SK-N-SH (cell line): Measurements from ENCODE around the gene BAIAP2. TPM values are rescaled to one million over a fixed set of nuclear protein-coding genes. Genes with fewer than 3 reads are reported as not detected.

Experiments used
- CTCF ChIA-PET: fragments of 300-600, 350-600 bp; formaldehyde crosslinking; extraction: SDS; loops from one replicate; lab custom pipeline; 2021; lab: Yijun Ruan, JAX
- POLR2A ChIA-PET: fragments of 350-600 bp; sonication (Branson Sonifier 250); formaldehyde crosslinking; extraction: SDS; loops from one replicate; lab custom pipeline; 2020; ENCODE audit warnings: antibody characterized with exemption, inconsistent platforms; lab: Yijun Ruan, JAX
- DNase-seq: peaks from one replicate; pipeline ENCODE4 v3.0.0; 2012
- H2AFZ ChIP-seq: fragments of 200-600 bp; sonication (generic); 2 replicates; pipeline ENCODE4 v1.8.1; 2016; ENCODE audit warnings: antibody characterized with exemption, mild to moderate bottlenecking, low read depth
- H3F3A ChIP-seq: fragments of 200-600 bp; sonication (generic); replicated peaks from 2 replicates; pipeline ENCODE3; 2016; ENCODE audit warnings: antibody characterized with exemption, mild to moderate bottlenecking; ENCODE audit not compliant: insufficient read depth
- H3K27ac ChIP-seq, 2 experiments: fragments of 200-500 bp in 1 of 2; fragments of 200-600 bp in 1 of 2; sonication (Bioruptor generic) in 1 of 2; sonication (generic), shearing (Covaris generic) in 1 of 2; 2 replicates each; pipeline versions ENCODE4 v1.5.1 to v1.6.1; 2014 to 2016; ENCODE audit warnings: low read depth in 2 of 2, inconsistent platforms in 1 of 2, low read length in 1 of 2, mild to moderate bottlenecking in 1 of 2, mixed read lengths in 1 of 2
- H3K27me3 ChIP-seq: fragments of 200-600 bp; sonication (generic), shearing (Covaris generic); 2 replicates; pipeline ENCODE4 v1.6.1; 2016; ENCODE audit warnings: mixed run types; ENCODE audit not compliant: insufficient read depth
- H3K36me3 ChIP-seq, 2 experiments: fragments of 200-500 bp in 1 of 2; fragments of 200-600 bp in 1 of 2; sonication (Bioruptor generic) in 1 of 2; sonication (generic) in 1 of 2; replicated peaks in 1 of 2; 2 replicates each; pipeline versions ENCODE3 to v1.5.1; 2014 to 2016; ENCODE audit warnings: low read length in 1 of 2, mild to moderate bottlenecking in 1 of 2; ENCODE audit not compliant: insufficient read depth in 2 of 2, control insufficient read depth in 1 of 2
- H3K4me1 ChIP-seq, 2 experiments: fragments of 200-500 bp in 1 of 2; fragments of 200-600 bp in 1 of 2; sonication (Bioruptor generic) in 1 of 2; sonication (generic), shearing (Covaris generic) in 1 of 2; 2 replicates each; pipeline versions ENCODE4 v1.5.1 to v1.6.1; 2014 to 2016; ENCODE audit warnings: low read depth in 1 of 2, low read length in 1 of 2, mixed run types in 1 of 2; ENCODE audit not compliant: insufficient read depth in 2 of 2, control insufficient read depth in 1 of 2
- H3K4me2 ChIP-seq: fragments of 200-600 bp; sonication (generic), shearing (Covaris generic); 2 replicates; pipeline ENCODE4 v1.6.1; 2017; ENCODE audit warnings: mixed run types
- H3K4me3 ChIP-seq, 2 experiments: fragments of 200-500 bp in 1 of 2; fragments of 200-600 bp in 1 of 2; sonication (Bioruptor generic) in 1 of 2; sonication (generic), shearing (Covaris generic) in 1 of 2; 2 replicates each; pipeline versions ENCODE4 v1.5.1 to v1.8.1; 2014 to 2016; ENCODE audit warnings: low read depth in 2 of 2, inconsistent platforms in 1 of 2, low read length in 1 of 2, mild to moderate bottlenecking in 1 of 2, mixed read lengths in 1 of 2, moderate library complexity in 1 of 2
- H3K79me2 ChIP-seq: fragments of 200-600 bp; sonication (generic); 2 replicates; pipeline ENCODE4 v1.8.1; 2017; ENCODE audit warnings: mild to moderate bottlenecking; ENCODE audit not compliant: insufficient read depth
- H3K9ac ChIP-seq: fragments of 200-600 bp; sonication (generic); 2 replicates; pipeline ENCODE4 v1.6.1; 2017; ENCODE audit warnings: mixed run types
- H3K9me2 ChIP-seq: fragments of 200-600 bp; sonication (generic); 2 replicates; pipeline ENCODE4 v1.6.1; 2017; ENCODE audit warnings: mixed run types
- H3K9me3 ChIP-seq: fragments of 200-600 bp; sonication (generic); 2 replicates; pipeline ENCODE4 v1.6.1; 2017; ENCODE audit warnings: mixed run types, mild to moderate bottlenecking, moderate library complexity
- H4K20me1 ChIP-seq: fragments of 200-600 bp; sonication (generic); 2 replicates; pipeline ENCODE4 v1.6.1; 2017; ENCODE audit warnings: mild to moderate bottlenecking, mixed run types; ENCODE audit not compliant: insufficient read depth
- CTCF ChIP-seq: fragments of 200-600 bp; sonication (generic); IDR thresholded peaks from 2 replicates; pipeline ENCODE4 v1.6.1; 2017; ENCODE audit warnings: antibody characterized with exemption, mild to moderate bottlenecking, moderate library complexity
- ELF1 ChIP-seq: IDR thresholded peaks from 2 replicates; pipeline ENCODE4 v1.4.0; 2012
- EP300 ChIP-seq, 2 experiments: IDR thresholded peaks; 2 replicates each; pipeline versions ENCODE4 v1.4.0 to v1.6.1; 2012; ENCODE audit warnings: borderline replicate concordance in 1 of 2, low read depth in 1 of 2, low read length in 1 of 2
- EZH2phosphoT487 ChIP-seq: fragments of 200-600 bp; sonication (generic); IDR thresholded peaks from 2 replicates; pipeline ENCODE4 v1.6.1; 2017; ENCODE audit warnings: low read depth, mixed run types, mild to moderate bottlenecking, antibody characterized with exemption, moderate library complexity, borderline replicate concordance
- FOXJ3 ChIP-seq: sonication (generic); formaldehyde crosslinking; IDR thresholded peaks from 2 replicates; pipeline ENCODE4 v1.5.1; 2020; ENCODE audit warnings: mild to moderate bottlenecking, missing genetic modification reagents
- FOXM1 ChIP-seq: IDR thresholded peaks from 2 replicates; pipeline ENCODE4 v1.4.0; 2012; ENCODE audit warnings: low read depth, mild to moderate bottlenecking
- GABPA ChIP-seq: IDR thresholded peaks from 2 replicates; pipeline ENCODE4 v1.4.0; 2012; ENCODE audit warnings: low read depth, mild to moderate bottlenecking
- GATA2 ChIP-seq: sonication (generic); formaldehyde crosslinking; IDR thresholded peaks from 2 replicates; pipeline ENCODE4 v1.5.0; 2020; ENCODE audit warnings: mild to moderate bottlenecking, missing genetic modification reagents
- JUND ChIP-seq: IDR thresholded peaks from 2 replicates; pipeline ENCODE4 v1.4.0; 2012
- MEF2A ChIP-seq: IDR thresholded peaks from 2 replicates; pipeline ENCODE4 v1.4.0; 2012; ENCODE audit warnings: low read depth, borderline replicate concordance
- MXI1 ChIP-seq: IDR thresholded peaks from 2 replicates; pipeline ENCODE4 v1.6.1; 2012; ENCODE audit warnings: mild to moderate bottlenecking, low read depth, low read length, improper control_type of control experiment
- NFIC ChIP-seq: IDR thresholded peaks from 2 replicates; pipeline ENCODE4 v1.4.0; 2012; ENCODE audit warnings: borderline replicate concordance
- NRF1 ChIP-seq: IDR thresholded peaks from 2 replicates; pipeline ENCODE4 v1.6.1; 2012; ENCODE audit warnings: low read depth, mild to moderate bottlenecking, low read length
- RFX5 ChIP-seq: IDR thresholded peaks from 2 replicates; pipeline ENCODE4 v1.6.1; 2012; ENCODE audit warnings: mild to moderate bottlenecking, improper control_type of control experiment, low read length
- SMC3 ChIP-seq: IDR thresholded peaks from 2 replicates; pipeline ENCODE4 v1.6.1; 2012; ENCODE audit warnings: low read depth, low read length, improper control_type of control experiment
- TAF1 ChIP-seq: IDR thresholded peaks from 2 replicates; pipeline ENCODE4 v1.6.1; 2012; ENCODE audit warnings: low read depth, mild to moderate bottlenecking, low read length, moderate library complexity, borderline replicate concordance
- TEAD4 ChIP-seq: IDR thresholded peaks from 2 replicates; pipeline ENCODE4 v1.4.0; 2012; ENCODE audit warnings: mild to moderate bottlenecking, borderline replicate concordance; ENCODE audit not compliant: insufficient read depth
- YY1 ChIP-seq: IDR thresholded peaks from 2 replicates; pipeline ENCODE4 v1.4.0; 2012; ENCODE audit warnings: low read depth, mild to moderate bottlenecking
- WGBS: methylation state at CpG from one replicate; pipeline ENCODE4 v1.1.6; 2017; ENCODE audit warnings: low lambda C conversion rate; 5-methylcytosine and 5-hydroxymethylcytosine counted together
- polyA plus RNA-seq, 3 experiments: library from polyadenylated mRNA; depleted of rRNA; stranded (reverse); fragments of >200 nt; gene quantifications; 2 replicates each; pipeline ENCODE4 v1.2.3, GENCODE V29; 2012

The BAIAP2 gene
- polyA plus RNA-seq, 1 of the 3 experiments (the other 2 are of a cell fraction) = 19.8 TPM

- 5% methylated on average over 11 of the region's 49 CpGs for WGBS
- H3K9ac ChIP-seq = peak overlapping the region; percentile 68
Observed at GRCh38 chr17:81034168-81034777, 678 bp upstream of the BAIAP2 start.

GRCh38 chr17:81035521-81036196 lies 708 bp downstream of the BAIAP2 start:
- TF ChIP-seq EP300 (IDR thresholded peaks at IDR 0.05; ENCODE audit: borderline replicate concordance in 1 of 2, low read depth in 1 of 2, low read length in 1 of 2) (no peak), SMC3 (no peak), MXI1 (peak; percentile 66)
- TF ChIP-seq, all 33 proteins: peak for 1
- H4K20me1 ChIP-seq = peaks cover 41% of the 10 kb centered on the region
- peak overlapping the region; percentile 83 for H3K4me2 ChIP-seq
- no peak overlapping the region for H2AFZ ChIP-seq
- no peak for DNase-seq
- peaks cover 32% of the 10 kb centered on the region for H3K79me2 ChIP-seq
- peak overlapping the region in 1 of 2 experiments; percentile 75; a peak in 1 of 4 replicates for H3K27ac ChIP-seq
- H3K9me3 ChIP-seq = no peaks in the 10 kb centered on the region
- POLR2A ChIA-PET = interaction anchor here (0.8 to 1.4 kb wide), 2 partner anchors 10 to 40 kb away, joined by 3 to 4 read pairs; no protein-coding TSS in a partner anchor
- H3K36me3 ChIP-seq = peaks cover 0 to 10% of the 10 kb centered on the region in 2 experiments
- H3K9ac ChIP-seq = peak overlapping the region; percentile 53; the same call in 1 of the 2 replicates
- 57% methylated on average over 32 of the region's 66 CpGs for WGBS
- no peaks in the 10 kb centered on the region for H3K9me2 ChIP-seq
- H3F3A ChIP-seq = peaks cover 9% of the 10 kb centered on the region
- peak overlapping the region; percentile 66 to 79 for H3K4me3 ChIP-seq
- no peaks in the 10 kb centered on the region for H3K27me3 ChIP-seq
- peaks cover 12 to 59% of the 10 kb centered on the region in 2 experiments; a peak in 3 of 4 replicates for H3K4me1 ChIP-seq
- CTCF ChIA-PET = interaction anchor here (0.8 to 19.0 kb wide), 9 partner anchors 14 to 80 kb away, joined by 3 to 668 read pairs (median 8); no protein-coding TSS in a partner anchor

More at GRCh38 chr17:81034168-81034777, 678 bp upstream of the BAIAP2 start:
- H3F3A ChIP-seq = peaks cover 9% of the 10 kb centered on the region
- TF ChIP-seq RFX5 (no peak), CTCF (no peak), SMC3 (no peak), FOXM1 (no peak), FOXJ3 (CRISPR knock-in tag) (no peak), GABPA (no peak), MEF2A (no peak), EP300 (IDR thresholded peaks at IDR 0.05; ENCODE audit: borderline replicate concordance in 1 of 2, low read depth in 1 of 2, low read length in 1 of 2) (no peak), NFIC (no peak), ELF1 (no peak), EZH2phosphoT487 (no peak), JUND (no peak), TEAD4 (no peak), YY1 (no peak), NRF1 (no peak), MXI1 (no peak), GATA2 (CRISPR knock-in tag) (no peak), TAF1 (no peak)
- H3K4me2 ChIP-seq = peak overlapping the region; percentile 83
- no peaks in the 10 kb centered on the region for H3K9me3 ChIP-seq
- no peaks in the 10 kb centered on the region for H3K27me3 ChIP-seq
- H3K27ac ChIP-seq = peak overlapping the region in 1 of 2 experiments; percentile 41; a peak in 1 of 4 replicates
- POLR2A ChIA-PET = no interaction called here
- peaks cover 29% of the 10 kb centered on the region for H4K20me1 ChIP-seq
- H3K36me3 ChIP-seq = peaks cover 0 to 10% of the 10 kb centered on the region in 2 experiments
- no peaks in the 10 kb centered on the region for H3K9me2 ChIP-seq
- peak overlapping the region; percentile 66; the same call in 1 of the 2 replicates for H2AFZ ChIP-seq
- CTCF ChIA-PET = interaction anchor here (1.2 to 19.0 kb wide), 5 partner anchors 9 to 81 kb away, joined by 3 to 668 read pairs (median 5); no protein-coding TSS in a partner anchor
- H3K79me2 ChIP-seq = peaks cover 25% of the 10 kb centered on the region
- peak overlapping the region; percentile 83 to 94 for H3K4me3 ChIP-seq
- DNase-seq = no peak
- H3K4me1 ChIP-seq = peaks cover 0 to 45% of the 10 kb centered on the region in 2 experiments; a peak in 2 of 4 replicates
